ENCODE data around the gene MYL12A. TPM values are rescaled to one million over a fixed set of nuclear protein-coding genes. Genes with fewer than 3 reads are reported as not detected.
A peak's percentile ranks its signal among the peaks of the same experiment; 100 is the strongest.

MYL12A gene
- total and polyA plus RNA-seq, 2 donors (not counting 3 experiments of a cell fraction or from before 2014, with no cell fraction given) = 597 to 796 TPM

DNA sequence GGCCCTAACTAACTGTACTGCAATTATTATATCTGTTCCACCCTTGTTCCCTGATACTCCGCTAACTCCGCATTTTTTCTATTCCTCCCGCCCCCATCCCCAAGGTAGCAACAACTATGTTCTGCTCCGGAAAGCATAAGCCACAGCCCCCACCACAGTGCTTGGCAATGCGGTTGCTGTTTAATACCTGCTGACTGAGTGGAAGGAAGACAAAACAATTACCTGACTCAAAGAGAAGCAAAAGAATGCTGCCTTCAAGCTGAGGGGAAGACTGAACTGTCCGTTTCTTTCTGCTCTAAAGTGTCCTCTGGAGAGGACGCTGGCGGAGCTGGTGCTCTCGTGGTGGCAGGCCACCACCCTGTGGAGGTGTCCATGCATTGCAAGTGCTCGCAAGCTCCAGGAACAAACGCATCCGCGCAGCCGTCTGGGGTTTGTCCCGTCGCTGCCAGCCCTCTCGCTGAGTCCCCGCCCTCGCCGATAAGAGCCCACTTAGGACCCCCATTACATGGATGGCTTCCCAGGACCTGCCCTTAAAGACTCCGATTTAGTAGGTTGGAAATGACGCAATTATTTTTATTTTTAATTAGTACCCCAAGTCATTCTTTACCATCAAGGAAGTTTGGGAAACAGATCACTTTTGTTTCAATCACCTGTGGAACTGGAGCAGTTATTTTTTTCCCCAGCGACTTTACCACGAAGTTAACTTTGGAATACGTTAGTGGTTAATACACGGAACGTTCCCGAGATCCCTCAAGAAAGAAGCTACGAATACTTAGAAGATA lies 1.6 kb upstream of the MYL12A start:
- BruUV-seq (replicated peaks) = no TSS peak
- Histone ChIP-seq H3K9ac (replicated peaks; ENCODE audit: extremely low read depth, insufficient read depth, low read length) (peak overlapping the region; percentile 100), H3K27me3 (ENCODE audit: control insufficient read depth in 2 of 2, insufficient read depth in 2 of 2, low read length in 2 of 2) (no peaks in the 10 kb centered on the region), H3K27ac (ENCODE audit: insufficient read depth, low read depth, low read length) (peak overlapping the region; percentile 83), H3K4me2 (ENCODE audit: insufficient read depth, low read length) (peak overlapping the region; percentile 74), H3K36me3 (ENCODE audit: control insufficient read depth in 2 of 2, extremely low read depth in 1 of 2, insufficient read depth in 2 of 2, low read length in 2 of 2) (peaks cover 0 to 4% of the 10 kb centered on the region in 2 experiments), H3K9me1 (replicated peaks; ENCODE audit: control insufficient read depth, extremely low read depth, insufficient read depth, low read length) (no peaks in the 10 kb centered on the region), H4K20me1 (replicated peaks; ENCODE audit: control insufficient read depth, extremely low read depth, insufficient read depth, low read length) (no peaks in the 10 kb centered on the region), H3K4me1 (ENCODE audit: control insufficient read depth, extremely low read depth, insufficient read depth, low read length) (peaks cover 26% of the 10 kb centered on the region), H2AFZ (ENCODE audit: low read depth, low read length) (peak overlapping the region; percentile 78), H3K4me3 (replicated peaks in 1 of 3; ENCODE audit: insufficient read depth in 1 of 3, low read depth in 1 of 3, low read length in 3 of 3) (peak overlapping the region; percentile 26 to 75 (median 66)), H3K79me2 (ENCODE audit: control insufficient read depth, insufficient read depth, low read length) (peaks cover 33% of the 10 kb centered on the region), H3K9me3 (replicated peaks; ENCODE audit: control insufficient read depth, insufficient read depth, low read length) (no peaks in the 10 kb centered on the region)
- FAIRE-seq = peak; percentile 86
- intact Hi-C loops (cut with micrococcal nuclease) (loop anchor here (1.0 to 10.0 kb wide), 9 partner anchors 93 to 1659 kb away; partner anchors contain the start of gene LPIN2), dilution Hi-C loops (cut with MboI; ENCODE audit: extremely low pct_ligation_motif_present, low sequenced_read_pairs) (no loop called here)
- DNase-seq (ENCODE audit: low read depth, low spot score) = peak; percentile 91
- TF ChIP-seq, protein P1, sequence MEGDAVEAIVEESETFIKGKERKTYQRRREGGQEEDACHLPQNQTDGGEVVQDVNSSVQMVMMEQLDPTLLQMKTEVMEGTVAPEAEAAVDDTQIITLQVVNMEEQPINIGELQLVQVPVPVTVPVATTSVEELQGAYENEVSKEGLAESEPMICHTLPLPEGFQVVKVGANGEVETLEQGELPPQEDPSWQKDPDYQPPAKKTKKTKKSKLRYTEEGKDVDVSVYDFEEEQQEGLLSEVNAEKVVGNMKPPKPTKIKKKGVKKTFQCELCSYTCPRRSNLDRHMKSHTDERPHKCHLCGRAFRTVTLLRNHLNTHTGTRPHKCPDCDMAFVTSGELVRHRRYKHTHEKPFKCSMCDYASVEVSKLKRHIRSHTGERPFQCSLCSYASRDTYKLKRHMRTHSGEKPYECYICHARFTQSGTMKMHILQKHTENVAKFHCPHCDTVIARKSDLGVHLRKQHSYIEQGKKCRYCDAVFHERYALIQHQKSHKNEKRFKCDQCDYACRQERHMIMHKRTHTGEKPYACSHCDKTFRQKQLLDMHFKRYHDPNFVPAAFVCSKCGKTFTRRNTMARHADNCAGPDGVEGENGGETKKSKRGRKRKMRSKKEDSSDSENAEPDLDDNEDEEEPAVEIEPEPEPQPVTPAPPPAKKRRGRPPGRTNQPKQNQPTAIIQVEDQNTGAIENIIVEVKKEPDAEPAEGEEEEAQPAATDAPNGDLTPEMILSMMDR (IDR thresholded peaks at IDR 0.05; ENCODE audit: extremely low read depth in 1 of 2, insufficient read depth in 1 of 2, low read depth in 1 of 2, low read length in 2 of 2) = peak; percentile 96
- TF ChIP-seq POLR2AphosphoS5 (IDR thresholded peaks at IDR 0.05; ENCODE audit: insufficient read depth, low read depth, low read length) = no peak
- CTCF ChIA-PET = interaction anchor here (0.6 to 4.8 kb wide), 45 partner anchors 10 to 1660 kb away, joined by 3 to 54 read pairs (median 5); no protein-coding TSS in a partner anchor
- POLR2A ChIA-PET = interaction anchor here (0.7 to 1.4 kb wide), 7 partner anchors 94 to 675 kb away, joined by 3 to 4 read pairs (median 3); partner anchors contain the start of genes METTL4 and NDC80
